ENCODE data around the gene EDC4. TPM values are rescaled to one million over a fixed set of nuclear protein-coding genes. Genes with fewer than 3 reads are reported as not detected.

The EDC4 gene
- total RNA-seq, 1 experiment from 2014 or later: 106 TPM

- no peaks in the 10 kb centered on the region for H3K23me2 ChIP-seq (ENCODE audit: insufficient read length, low read depth, low read length, poor library complexity, severe bottlenecking)
These were observed 30.0 kb downstream of the EDC4 start for GRCh38 chr16:67902831-67903230.

More at GRCh38 chr16:67902831-67903230, 30.0 kb downstream of the EDC4 start:
- no peak overlapping the region for H4K8ac ChIP-seq (replicated peaks; ENCODE audit: insufficient read length, low read depth, low read length)
- no peak overlapping the region for H4K5ac ChIP-seq (ENCODE audit: insufficient read length, low read depth, low read length)
- no peak overlapping the region for H2AK5ac ChIP-seq (ENCODE audit: insufficient read length, low read length)
- peaks cover 0 to 3% of the 10 kb centered on the region in 2 experiments; a peak in 1 of 4 replicates for H3K4me1 Mint-ChIP-seq
- H3K79me2 ChIP-seq (ENCODE audit: insufficient read depth, low read length): no peaks in the 10 kb centered on the region
- no peak for TF ChIP-seq CTCF (conservative IDR thresholded peaks at IDR 0.05)
- H3K27me3 Mint-ChIP-seq (ENCODE audit: low read depth): no peaks in the 10 kb centered on the region
- no peak overlapping the region for H3K18ac ChIP-seq (ENCODE audit: insufficient read length, low read depth, low read length)
- H3K4me3 Mint-ChIP-seq: no peak overlapping the region
- H4K20me1 ChIP-seq (ENCODE audit: control insufficient read depth, insufficient read depth, insufficient read length): no peaks in the 10 kb centered on the region
- H3K9me3 Mint-ChIP-seq: no peaks in the 10 kb centered on the region
- no peaks in the 10 kb centered on the region for H3K79me1 ChIP-seq (ENCODE audit: insufficient read depth, low read depth, low read length, poor library complexity, severe bottlenecking)
- no peak for DNase-seq
- H2BK15ac ChIP-seq (ENCODE audit: low read depth, low read length): no peak overlapping the region
- no peak overlapping the region for H3K4me2 ChIP-seq (ENCODE audit: insufficient read depth, insufficient read length, low read length)
- H2AFZ ChIP-seq (ENCODE audit: low read length): no peak overlapping the region
- H3K9me3 ChIP-seq (ENCODE audit: control insufficient read depth, low read depth, low read length): no peaks in the 10 kb centered on the region
- H3K4ac ChIP-seq (ENCODE audit: low read depth, low read length): no peak overlapping the region
- no peak overlapping the region for H3K27ac ChIP-seq (ENCODE audit: insufficient read length, low read depth, low read length)
- no peak overlapping the region for H3K14ac ChIP-seq (ENCODE audit: insufficient read depth, low read length)
- no peak overlapping the region for H3K23ac ChIP-seq (ENCODE audit: insufficient read length, low read depth, low read length)
- no peak overlapping the region for H2BK5ac ChIP-seq (ENCODE audit: insufficient read length, low read length)
- H2BK20ac ChIP-seq (ENCODE audit: low read depth, low read length, poor library complexity, severe bottlenecking): no peak overlapping the region
- no peak overlapping the region for H3K9ac ChIP-seq (ENCODE audit: extremely low read depth, insufficient read length, low read length)
- no peaks in the 10 kb centered on the region for H3K27me3 ChIP-seq (ENCODE audit: insufficient read depth, low read length)
- no peak overlapping the region for H4K91ac ChIP-seq (ENCODE audit: insufficient read length, low read depth, low read length)
- WGBS (ENCODE audit: extremely low coverage, insufficient read length, low lambda C conversion rate): no CpG with 5 or more reads among the region's 4 CpGs
- H3K56ac ChIP-seq (ENCODE audit: insufficient read length, low read depth, low read length): no peak overlapping the region
- H3K36me3 Mint-ChIP-seq (ENCODE audit: insufficient read depth in 1 of 3, low read depth in 3 of 3): peaks cover 4 to 12% (median 12%) of the 10 kb centered on the region in 3 experiments; a peak in 6 of 7 replicates
- no peak overlapping the region for H2BK120ac ChIP-seq (ENCODE audit: low read depth, low read length, poor library complexity, severe bottlenecking)
- no peak overlapping the region for H2BK12ac ChIP-seq (ENCODE audit: insufficient read length, low read depth, low read length)
- no peak overlapping the region for H3T11ph ChIP-seq (ENCODE audit: low read length)
- H3K27ac Mint-ChIP-seq: no peak overlapping the region; a peak in 1 of 7 replicates
- H3K4me1 ChIP-seq (ENCODE audit: insufficient read depth, low read length): no peaks in the 10 kb centered on the region

Measured in H9 (cell line).